Measurements from ENCODE around the gene ECHS1.
"Not testable (repeated sequence)": the region's sequence is repeated elsewhere in the genome, so short reads cannot be mapped to it uniquely, and the experiment has no call there.

Gene ECHS1

GRCh38 chr10:133372507-133372906 is 647 bp downstream of the ECHS1 start:
- no peak for TF ChIP-seq CTCF (IDR thresholded peaks at IDR 0.05; ENCODE audit: borderline replicate concordance, control extremely low read depth, extremely low read depth, insufficient read depth, missing control alignments)
- DNase-seq (ENCODE audit: low spot score): no peak
- in situ Hi-C loops (cut with MboI; ENCODE audit: low sequenced_read_pairs, unreplicated experiment): no loop called here

- in situ Hi-C loops (cut with MboI; ENCODE audit: low sequenced_read_pairs, unreplicated experiment): no loop called here
- no peak for DNase-seq (ENCODE audit: low spot score)
- no peak for TF ChIP-seq CTCF (IDR thresholded peaks at IDR 0.05; ENCODE audit: borderline replicate concordance, control extremely low read depth, extremely low read depth, insufficient read depth, missing control alignments)
Observed at GRCh38 chr10:133370030-133370786, 2.9 kb downstream of the ECHS1 start.

- no peak for TF ChIP-seq CTCF (IDR thresholded peaks at IDR 0.05; ENCODE audit: borderline replicate concordance, control extremely low read depth, extremely low read depth, insufficient read depth, missing control alignments)
- no peak for DNase-seq (ENCODE audit: low spot score)
- in situ Hi-C loops (cut with MboI; ENCODE audit: low sequenced_read_pairs, unreplicated experiment): no loop called here
Observed at GRCh38 chr10:133368153-133368552, 5.0 kb downstream of the ECHS1 start.

- DNase-seq (ENCODE audit: low spot score); in situ Hi-C loops (cut with MboI; ENCODE audit: low sequenced_read_pairs, unreplicated experiment): not testable (repeated sequence)
Observed at GRCh38 chr10:133367461-133367860, 5.7 kb downstream of the ECHS1 start.

GRCh38 chr10:133366751-133367150 is 6.4 kb downstream of the ECHS1 start:
- no peak for TF ChIP-seq CTCF (IDR thresholded peaks at IDR 0.05; ENCODE audit: borderline replicate concordance, control extremely low read depth, extremely low read depth, insufficient read depth, missing control alignments)
- in situ Hi-C loops (cut with MboI; ENCODE audit: low sequenced_read_pairs, unreplicated experiment): no loop called here
- no peak for DNase-seq (ENCODE audit: low spot score)

- no peak for TF ChIP-seq CTCF (IDR thresholded peaks at IDR 0.05; ENCODE audit: borderline replicate concordance, control extremely low read depth, extremely low read depth, insufficient read depth, missing control alignments)
- DNase-seq (ENCODE audit: low spot score): no peak
- in situ Hi-C loops (cut with MboI; ENCODE audit: low sequenced_read_pairs, unreplicated experiment): no loop called here
Observed at GRCh38 chr10:133366130-133366478, 7.0 kb downstream of the ECHS1 start.

GRCh38 chr10:133365461-133366129 is 7.6 kb downstream of the ECHS1 start:
- no peak for DNase-seq (ENCODE audit: low spot score)
- no peak for TF ChIP-seq CTCF (IDR thresholded peaks at IDR 0.05; ENCODE audit: borderline replicate concordance, control extremely low read depth, extremely low read depth, insufficient read depth, missing control alignments)
- in situ Hi-C loops (cut with MboI; ENCODE audit: low sequenced_read_pairs, unreplicated experiment): no loop called here

Data from GM13976 (cell line).